Keratinocyte (primary cell): Measurements from ENCODE around the gene NRBP1. TPM values are rescaled to one million over a fixed set of nuclear protein-coding genes. Genes with fewer than 3 reads are reported as not detected.

Experiments used
- DNase-seq: peaks from one replicate; pipeline ENCODE4 v3.0.0-alpha.2; 2011; ENCODE audit warnings: low read depth, missing footprints, low spot score
- FAIRE-seq: peaks from 2 replicates; lab custom pipeline; 2011; peaks lifted over from hg19 to GRCh38; lab: Jason Lieb, UNC
- H2AFZ ChIP-seq: 2 replicates; pipeline ENCODE4 v1.6.0; 2012; ENCODE audit warnings: low read length, control low read depth, inconsistent platforms; ENCODE audit not compliant: control insufficient read depth
- H3K27ac ChIP-seq: 2 replicates; pipeline ENCODE4 v1.5.1; 2011; ENCODE audit warnings: low read length; ENCODE audit not compliant: control insufficient read depth, insufficient read depth
- H3K27me3 ChIP-seq: 3 replicates; pipeline ENCODE4 v1.6.0; 2011; ENCODE audit warnings: low read length; ENCODE audit not compliant: control insufficient read depth, insufficient read depth; ENCODE audit errors: extremely low read depth
- H3K36me3 ChIP-seq, 2 experiments: 2 replicates in 1 of 2; 3 replicates in 1 of 2; pipeline ENCODE4 v1.5.1; 2011; ENCODE audit warnings: low read length in 2 of 2, mild to moderate bottlenecking in 1 of 2; ENCODE audit not compliant: control insufficient read depth in 2 of 2, insufficient read depth in 2 of 2; ENCODE audit errors: extremely low read depth in 1 of 2
- H3K4me1 ChIP-seq: 3 replicates; pipeline ENCODE4 v1.5.1; 2011; ENCODE audit warnings: low read length; ENCODE audit not compliant: control insufficient read depth, insufficient read depth; ENCODE audit errors: extremely low read depth
- H3K4me2 ChIP-seq: 3 replicates; pipeline ENCODE4 v1.6.0; 2011; ENCODE audit warnings: low read depth, low read length; ENCODE audit not compliant: control insufficient read depth, insufficient read depth; ENCODE audit errors: extremely low read depth
- H3K4me3 ChIP-seq, 3 experiments: fragments of 200-600 bp in 1 of 3; sonication (generic) in 1 of 3; 2 replicates in 2 of 3; 3 replicates in 1 of 3; pipeline ENCODE4 v1.5.1; 2011 to 2016; ENCODE audit warnings: low read length in 3 of 3, mild to moderate bottlenecking in 3 of 3, control low read depth in 2 of 3, inconsistent platforms in 1 of 3, low read depth in 1 of 3, mixed read lengths in 1 of 3, mixed run types in 1 of 3, moderate library complexity in 1 of 3; ENCODE audit not compliant: control insufficient read depth in 2 of 3, insufficient read depth in 2 of 3; ENCODE audit errors: extremely low read depth in 1 of 3
- H3K79me2 ChIP-seq: 2 replicates; pipeline ENCODE4 v1.6.0; 2012; ENCODE audit warnings: low read length; ENCODE audit not compliant: control insufficient read depth, insufficient read depth
- H3K9ac ChIP-seq: 3 replicates; pipeline ENCODE4 v1.6.0; 2011; ENCODE audit warnings: low read length; ENCODE audit not compliant: control insufficient read depth, insufficient read depth; ENCODE audit errors: extremely low read depth
- H3K9me1 ChIP-seq: 3 replicates; pipeline ENCODE4 v1.6.0; 2011; ENCODE audit warnings: low read length; ENCODE audit not compliant: control insufficient read depth, insufficient read depth; ENCODE audit errors: extremely low read depth
- H3K9me3 ChIP-seq: 2 replicates; pipeline ENCODE4 v1.5.1; 2012; ENCODE audit warnings: low read depth, low read length; ENCODE audit not compliant: control insufficient read depth
- H4K20me1 ChIP-seq: 3 replicates; pipeline ENCODE4 v1.6.0; 2011; ENCODE audit warnings: low read length; ENCODE audit not compliant: control insufficient read depth, insufficient read depth; ENCODE audit errors: extremely low read depth
- CTCF ChIP-seq, 3 experiments: IDR thresholded peaks in 1 of 3; conservative IDR thresholded peaks in 1 of 3; optimal IDR thresholded peaks in 1 of 3; 2 replicates in 2 of 3; 3 replicates in 1 of 3; pipeline versions ENCODE3 to v1.5.1; 2011; ENCODE audit warnings: low read length in 3 of 3, mild to moderate bottlenecking in 3 of 3, moderate library complexity in 2 of 3, control low read depth in 1 of 3, inconsistent platforms in 1 of 3; ENCODE audit not compliant: insufficient read depth in 2 of 3; ENCODE audit errors: extremely low read depth in 1 of 3
- EZH2 ChIP-seq: IDR thresholded peaks from one replicate; pipeline ENCODE4 v1.6.1; 2012; ENCODE audit warnings: inconsistent platforms, mild to moderate bottlenecking, low read length, moderate library complexity
- dilution Hi-C: fragments of 300-500 bp; cut with MboI; formaldehyde crosslinking; loops from one replicate; pipeline ENCODE4 v1.7.0; 2020; ENCODE audit warnings: low sequenced_read_pairs; ENCODE audit not compliant: extremely low pct_ligation_motif_present
- polyA plus RNA-seq, 5 experiments: library from polyadenylated mRNA; depleted of rRNA in 3 of 5; stranded (reverse) in 3 of 5; stranded (forward) in 1 of 5; unstranded in 1 of 5; fragments of >200 nt; gene quantifications; 1 replicate in 1 of 5; 2 replicates in 3 of 5; 3 replicates in 1 of 5; pipeline versions ENCODE4 v1.2.1 to v1.2.3, GENCODE V29; 2011 to 2012; ENCODE audit warnings: missing spikeins in 2 of 5, low read depth in 1 of 5, low replicate concordance in 1 of 5

Gene NRBP1
- polyA plus RNA-seq, 1 donor (not counting 4 experiments of a cell fraction or from before 2014, with no cell fraction given): 148 TPM

GRCh38 chr2:27464443-27464842 lies 36.0 kb downstream of the NRBP1 start:
- dilution Hi-C loops: no loop called here
- FAIRE-seq (no peak), DNase-seq (no peak)
- Histone ChIP-seq H3K4me2 (no peak overlapping the region), H3K4me3 (no peak overlapping the region), H3K27me3 (no peaks in the 10 kb centered on the region), H3K79me2 (no peaks in the 10 kb centered on the region), H4K20me1 (no peaks in the 10 kb centered on the region), H3K9ac (no peak overlapping the region), H3K27ac (no peak overlapping the region), H3K4me1 (no peaks in the 10 kb centered on the region), H3K36me3 (no peaks in the 10 kb centered on the region), H3K9me3 (no peaks in the 10 kb centered on the region), H2AFZ (no peak overlapping the region), H3K9me1 (no peaks in the 10 kb centered on the region)
- TF ChIP-seq CTCF (optimal IDR thresholded peaks at IDR 0.05 in 1 of 3, IDR thresholded peaks at IDR 0.05 in 1 of 3, conservative IDR thresholded peaks at IDR 0.05 in 1 of 3; ENCODE audit: extremely low read depth in 1 of 3, insufficient read depth in 2 of 3, low read length in 3 of 3): no peak

- Histone ChIP-seq H3K79me2 (no peaks in the 10 kb centered on the region), H3K36me3 (peaks cover 0 to 3% of the 10 kb centered on the region in 2 experiments), H2AFZ (no peak overlapping the region), H3K27ac (no peak overlapping the region), H3K9ac (no peak overlapping the region), H3K4me3 (no peak overlapping the region), H4K20me1 (no peaks in the 10 kb centered on the region), H3K4me2 (no peak overlapping the region), H3K9me3 (no peaks in the 10 kb centered on the region), H3K27me3 (no peaks in the 10 kb centered on the region), H3K4me1 (no peaks in the 10 kb centered on the region), H3K9me1 (no peaks in the 10 kb centered on the region)
- FAIRE-seq (no peak), DNase-seq (no peak)
- TF ChIP-seq CTCF (optimal IDR thresholded peaks at IDR 0.05 in 1 of 3, IDR thresholded peaks at IDR 0.05 in 1 of 3, conservative IDR thresholded peaks at IDR 0.05 in 1 of 3; ENCODE audit: extremely low read depth in 1 of 3, insufficient read depth in 2 of 3, low read length in 3 of 3): no peak
- TF ChIP-seq EZH2: no peak
- dilution Hi-C loops: no loop called here
These were observed 43.5 kb downstream of the NRBP1 start for GRCh38 chr2:27471961-27472360.
